ENCODE results near the gene STAM2.
"Not testable (repeated sequence)": the region's sequence is repeated elsewhere in the genome, so short reads cannot be mapped to it uniquely, and the experiment has no call there.

DNA sequence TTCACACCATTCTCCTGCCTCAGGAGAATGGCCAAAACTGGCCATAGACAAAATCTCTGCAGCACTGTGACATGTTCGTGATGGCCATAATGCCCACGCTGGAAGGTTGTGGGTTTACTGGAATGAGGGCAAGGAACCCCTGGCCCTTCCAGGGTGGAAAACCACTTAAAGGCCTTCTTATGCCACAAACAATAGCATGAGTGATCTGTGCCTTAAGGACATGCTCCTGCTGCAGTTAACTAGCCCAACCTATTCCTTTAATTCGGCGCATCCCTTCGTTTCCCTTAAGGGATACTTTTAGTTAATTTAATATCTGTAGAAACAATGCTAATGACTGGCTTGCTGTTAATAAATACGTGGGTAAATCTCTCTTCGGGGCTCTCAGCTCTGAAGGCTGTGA, 2.1 kb upstream of the STAM2 start:
- not testable (repeated sequence) for TF ChIP-seq EZH2 (optimal IDR thresholded peaks at IDR 0.05; ENCODE audit: low read depth, low read length); EZH2phosphoT487 (IDR thresholded peaks at IDR 0.05; ENCODE audit: low read length)
- TF ChIP-seq, protein P1, sequence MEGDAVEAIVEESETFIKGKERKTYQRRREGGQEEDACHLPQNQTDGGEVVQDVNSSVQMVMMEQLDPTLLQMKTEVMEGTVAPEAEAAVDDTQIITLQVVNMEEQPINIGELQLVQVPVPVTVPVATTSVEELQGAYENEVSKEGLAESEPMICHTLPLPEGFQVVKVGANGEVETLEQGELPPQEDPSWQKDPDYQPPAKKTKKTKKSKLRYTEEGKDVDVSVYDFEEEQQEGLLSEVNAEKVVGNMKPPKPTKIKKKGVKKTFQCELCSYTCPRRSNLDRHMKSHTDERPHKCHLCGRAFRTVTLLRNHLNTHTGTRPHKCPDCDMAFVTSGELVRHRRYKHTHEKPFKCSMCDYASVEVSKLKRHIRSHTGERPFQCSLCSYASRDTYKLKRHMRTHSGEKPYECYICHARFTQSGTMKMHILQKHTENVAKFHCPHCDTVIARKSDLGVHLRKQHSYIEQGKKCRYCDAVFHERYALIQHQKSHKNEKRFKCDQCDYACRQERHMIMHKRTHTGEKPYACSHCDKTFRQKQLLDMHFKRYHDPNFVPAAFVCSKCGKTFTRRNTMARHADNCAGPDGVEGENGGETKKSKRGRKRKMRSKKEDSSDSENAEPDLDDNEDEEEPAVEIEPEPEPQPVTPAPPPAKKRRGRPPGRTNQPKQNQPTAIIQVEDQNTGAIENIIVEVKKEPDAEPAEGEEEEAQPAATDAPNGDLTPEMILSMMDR (IDR thresholded peaks at IDR 0.05; ENCODE audit: low read length) = not testable (repeated sequence)
